ENCODE measurements around the gene IRS4.
A peak's percentile ranks its signal among the peaks of the same experiment; 100 is the strongest.

Gene IRS4

GRCh38 chrX:108736509-108737479 lies at the start of gene IRS4:
IRS4 (minus strand) TSS chrX:108736563.
- DNase-seq, result no peak

- no peak for DNase-seq
These were observed 36.2 kb upstream of the IRS4 start for GRCh38 chrX:108772549-108772948.

GRCh38 chrX:108763559-108763958 lies 27.2 kb upstream of the IRS4 start:
- DNase-seq, result no peak

- DNase-seq, result no peak
These were observed 4.0 kb upstream of the IRS4 start for GRCh38 chrX:108740299-108740774.

GRCh38 chrX:108737754-108738153 lies 1.4 kb upstream of the IRS4 start:
- DNase-seq, result no peak

GRCh38 chrX:108735679-108736508 lies 469 bp downstream of the IRS4 start:
- no peak for DNase-seq

- DNase-seq, result no peak
These were observed 1.2 kb downstream of the IRS4 start for GRCh38 chrX:108735091-108735678.

GRCh38 chrX:108734426-108734825 lies 1.9 kb downstream of the IRS4 start:
- DNase-seq, result no peak

GRCh38 chrX:108732630-108733321 lies 3.6 kb downstream of the IRS4 start:
- DNase-seq, result no peak

- DNase-seq, result no peak
These were observed 5.2 kb downstream of the IRS4 start for GRCh38 chrX:108731153-108731552.

- DNase-seq, result no peak
These were observed 9.6 kb downstream of the IRS4 start for GRCh38 chrX:108726748-108727147.

- DNase-seq, result no peak
These were observed 13.8 kb downstream of the IRS4 start for GRCh38 chrX:108722561-108722960.

- DNase-seq, result no peak
These were observed 23.5 kb downstream of the IRS4 start for GRCh38 chrX:108712886-108713285.

- DNase-seq, result no peak
These were observed 31.5 kb downstream of the IRS4 start for GRCh38 chrX:108704839-108705238.

GRCh38 chrX:108702530-108702929 lies 33.8 kb downstream of the IRS4 start:
- DNase-seq, result no peak

- no peak for DNase-seq
These were observed 34.7 kb downstream of the IRS4 start for GRCh38 chrX:108701633-108702032.

- DNase-seq, result peak; percentile 20
These were observed 37.0 kb downstream of the IRS4 start for GRCh38 chrX:108699368-108699767.

- no peak for DNase-seq
These were observed 39.7 kb downstream of the IRS4 start for GRCh38 chrX:108696690-108697089.

Measured in NCI-H1694 treated with DMSO at 0.1 percent for 48 hours (cell line).